H1 (cell line): Measurements from ENCODE around the gene PCNX1. TPM values are rescaled to one million over a fixed set of nuclear protein-coding genes. Genes with fewer than 3 reads are reported as not detected.

ENCODE experiments used
- CTCF ChIA-PET: fragments of 300-600 bp; sonication (Branson Sonifier 250); formaldehyde crosslinking; loops from one replicate; lab custom pipeline; 2021; ENCODE audit not compliant: partially characterized antibody; lab: Charles Lee
- POLR2A ChIA-PET: fragments of 300-600 bp; sonication (Branson Sonifier 250); formaldehyde crosslinking; loops from one replicate; lab custom pipeline; 2021; ENCODE audit warnings: inconsistent platforms; ENCODE audit not compliant: partially characterized antibody; lab: Charles Lee
- DNase-seq, 2 experiments: peaks; one replicate each; pipeline versions ENCODE4 v3.0.0 to v3.0.0-alpha.2; 2010 to 2022; ENCODE audit warnings: low spot score in 2 of 2, low read depth in 1 of 2, mixed read lengths in 1 of 2
- FAIRE-seq: peaks from 2 replicates; lab custom pipeline; 2011; peaks lifted over from hg19 to GRCh38; lab: Jason Lieb, UNC
- H2AFZ ChIP-seq: 2 replicates; pipeline ENCODE4 v1.8.1; 2012; ENCODE audit warnings: low read length, inconsistent platforms
- H2AK5ac ChIP-seq: 2 replicates; pipeline ENCODE4 v1.6.1; 2013; ENCODE audit warnings: low read depth, low read length
- H2BK120ac ChIP-seq: replicated peaks from 2 replicates; pipeline ENCODE3; 2013; ENCODE audit warnings: low read depth, low read length, inconsistent platforms
- H2BK12ac ChIP-seq: 2 replicates; pipeline ENCODE4 v1.6.1; 2013; ENCODE audit warnings: low read depth, low read length
- H2BK15ac ChIP-seq: 2 replicates; pipeline ENCODE4 v1.6.1; 2013; ENCODE audit warnings: low read length
- H2BK20ac ChIP-seq: 2 replicates; pipeline ENCODE4 v1.6.1; 2013; ENCODE audit warnings: low read length
- H2BK5ac ChIP-seq: 2 replicates; pipeline ENCODE4 v1.6.1; 2013; ENCODE audit warnings: low read depth, low read length
- H3K14ac ChIP-seq: 2 replicates; pipeline ENCODE4 v1.6.1; 2013; ENCODE audit warnings: inconsistent platforms; ENCODE audit not compliant: insufficient read length
- H3K18ac ChIP-seq: 2 replicates; pipeline ENCODE4 v1.6.1; 2013; ENCODE audit warnings: low read length; ENCODE audit errors: extremely low read depth
- H3K23ac ChIP-seq: 2 replicates; pipeline ENCODE4 v1.6.1; 2013; ENCODE audit warnings: inconsistent platforms; ENCODE audit not compliant: insufficient read length
- H3K23me2 ChIP-seq: 2 replicates; pipeline ENCODE4 v1.6.1; 2013; ENCODE audit warnings: low read depth, low read length
- H3K27ac ChIP-seq: 2 replicates; pipeline ENCODE4 v1.6.1; 2011; ENCODE audit warnings: low read depth, low read length, inconsistent platforms
- H3K27me3 ChIP-seq, 4 experiments: replicated peaks in 1 of 4; 1 replicate in 1 of 4; 2 replicates in 3 of 4; pipeline versions ENCODE4 v1.6.1 to v1.8.1; 2011 to 2013; ENCODE audit warnings: low read length in 3 of 4, mild to moderate bottlenecking in 3 of 4, inconsistent platforms in 2 of 4, mixed read lengths in 2 of 4, moderate library complexity in 1 of 4; ENCODE audit not compliant: control insufficient read depth in 3 of 4, insufficient read depth in 3 of 4; ENCODE audit errors: extremely low read depth in 1 of 4
- H3K36me3 ChIP-seq, 4 experiments: 2 replicates each; pipeline versions ENCODE4 v1.6.1 to v1.8.1; 2011 to 2013; ENCODE audit warnings: mild to moderate bottlenecking in 4 of 4, low read length in 3 of 4, moderate library complexity in 2 of 4, control low read depth in 1 of 4, inconsistent platforms in 1 of 4; ENCODE audit not compliant: insufficient read depth in 4 of 4, control insufficient read depth in 2 of 4
- H3K4ac ChIP-seq: replicated peaks from 2 replicates; pipeline ENCODE3; 2013; ENCODE audit warnings: low read length, low read depth, mixed read lengths, inconsistent platforms; ENCODE audit not compliant: insufficient read length
- H3K4me1 ChIP-seq, 4 experiments: replicated peaks in 1 of 4; 1 replicate in 1 of 4; 2 replicates in 3 of 4; pipeline versions ENCODE4 v1.6.1 to v1.8.1; 2011 to 2013; ENCODE audit warnings: low read length in 3 of 4, inconsistent platforms in 2 of 4, mixed read lengths in 1 of 4; ENCODE audit not compliant: insufficient read depth in 4 of 4, control insufficient read depth in 3 of 4
- H3K4me2 ChIP-seq, 2 experiments: 2 replicates each; pipeline versions ENCODE4 v1.6.1 to v1.8.1; 2011 to 2013; ENCODE audit warnings: low read depth in 2 of 2, low read length in 2 of 2, control low read depth in 1 of 2, inconsistent platforms in 1 of 2, mild to moderate bottlenecking in 1 of 2; ENCODE audit not compliant: insufficient read depth in 1 of 2
- H3K4me3 ChIP-seq, 4 experiments: fragments of 200-600, 300-600 bp in 1 of 4; sonication (generic), shearing (Covaris generic), sonication (Bioruptor Twin) in 1 of 4; 2 replicates each; pipeline versions ENCODE4 v1.5.1 to v1.8.1; 2011 to 2016; ENCODE audit warnings: low read length in 4 of 4, low read depth in 3 of 4, control low read depth in 2 of 4, inconsistent platforms in 2 of 4, mild to moderate bottlenecking in 2 of 4, mixed read lengths in 1 of 4, moderate library complexity in 1 of 4; ENCODE audit not compliant: insufficient read depth in 2 of 4; ENCODE audit errors: extremely low read depth in 1 of 4
- H3K56ac ChIP-seq: replicated peaks from 2 replicates; pipeline ENCODE3; 2013; ENCODE audit warnings: low read depth, mild to moderate bottlenecking, mixed read lengths, low read length, inconsistent platforms; ENCODE audit not compliant: insufficient read length
- H3K79me1 ChIP-seq: 2 replicates; pipeline ENCODE4 v1.6.1; 2013; ENCODE audit warnings: low read depth, low read length, control low read depth
- H3K79me2 ChIP-seq, 2 experiments: 2 replicates each; pipeline versions ENCODE4 v1.6.1 to v1.8.1; 2012 to 2013; ENCODE audit warnings: low read length in 2 of 2, mild to moderate bottlenecking in 2 of 2, inconsistent platforms in 1 of 2; ENCODE audit not compliant: insufficient read depth in 2 of 2, control insufficient read depth in 1 of 2
- H3K9ac ChIP-seq, 4 experiments: replicated peaks in 1 of 4; 1 replicate in 1 of 4; 2 replicates in 3 of 4; pipeline versions ENCODE4 v1.6.1 to v1.8.1; 2011 to 2013; ENCODE audit warnings: low read depth in 3 of 4, low read length in 3 of 4, control low read depth in 2 of 4, mild to moderate bottlenecking in 2 of 4, moderate library complexity in 2 of 4, inconsistent platforms in 1 of 4; ENCODE audit errors: extremely low read depth in 1 of 4
- H3K9me3 ChIP-seq, 2 experiments: 2 replicates each; pipeline versions ENCODE4 v1.6.1 to v1.8.1; 2012 to 2013; ENCODE audit warnings: mild to moderate bottlenecking in 2 of 2, moderate library complexity in 2 of 2, control low read depth in 1 of 2, inconsistent platforms in 1 of 2, low read depth in 1 of 2, low read length in 1 of 2, mixed read lengths in 1 of 2; ENCODE audit not compliant: insufficient read depth in 2 of 2
- H4K20me1 ChIP-seq, 2 experiments: replicated peaks in 1 of 2; 2 replicates each; pipeline versions ENCODE3 to v1.8.1; 2011 to 2013; ENCODE audit warnings: inconsistent platforms in 2 of 2, low read length in 2 of 2, mild to moderate bottlenecking in 1 of 2; ENCODE audit not compliant: insufficient read depth in 2 of 2, control insufficient read depth in 1 of 2
- H4K5ac ChIP-seq: 2 replicates; pipeline ENCODE4 v1.6.1; 2013; ENCODE audit warnings: low read length, low read depth, mixed read lengths, inconsistent platforms; ENCODE audit not compliant: insufficient read length
- H4K8ac ChIP-seq: 2 replicates; pipeline ENCODE4 v1.8.0; 2013; ENCODE audit warnings: mild to moderate bottlenecking, moderate library complexity, low read length, inconsistent platforms; ENCODE audit not compliant: insufficient read depth; ENCODE audit errors: extremely low read depth
- H4K91ac ChIP-seq: replicated peaks from 2 replicates; pipeline ENCODE3; 2013; ENCODE audit warnings: low read length, mixed read lengths, inconsistent platforms; ENCODE audit not compliant: insufficient read length
- TEAD4 ChIP-seq: IDR thresholded peaks from 2 replicates; pipeline ENCODE4 v1.6.1; 2012; ENCODE audit warnings: low read depth, low read length, inconsistent platforms, mixed read lengths
- WGBS, 2 experiments: shearing (Covaris generic) in 1 of 2; methylation state at CpG; one replicate each; pipeline versions ENCODE4 v1.1.6 to v1.1.7; 2013 to 2015; ENCODE audit warnings: low lambda C conversion rate in 2 of 2, mixed read lengths in 2 of 2, inconsistent platforms in 1 of 2, low coverage in 1 of 2, missing lambda C conversion rate in 1 of 2; ENCODE audit not compliant: insufficient replicate concordance in 2 of 2, insufficient coverage in 1 of 2, insufficient read length in 1 of 2; ENCODE audit errors: extremely low coverage in 1 of 2, missing lambda C conversion rate in 1 of 2; 5-methylcytosine and 5-hydroxymethylcytosine counted together
- polyA plus RNA-seq, 7 experiments: library from polyadenylated mRNA; depleted of rRNA in 3 of 7; stranded (reverse) in 5 of 7; unstranded in 2 of 7; fragments of >200 nt in 5 of 7; fragments of 200-250 nt in 2 of 7; gene quantifications; 1 replicate in 5 of 7; 2 replicates in 1 of 7; 4 replicates in 1 of 7; pipeline versions ENCODE4 v1.2.1 to v1.2.3, GENCODE V29; 2011 to 2013; ENCODE audit warnings: missing spikeins in 2 of 7, mixed read lengths in 2 of 7
- total RNA-seq: library from RNA; stranded (reverse); fragmentation: NEBNext Ultra II Directional; extraction: Animal tissue kit (Norgen Biotek cat#: 25700); gene quantifications from 2 replicates; pipeline ENCODE4 v1.2.1, GENCODE V29; 2021

Gene PCNX1
- total and polyA plus RNA-seq, 2 of the 8 experiments (the other 6 are each of a cell fraction or from before 2014, with no cell fraction given), result 37.7 to 53.2 TPM

GRCh38 chr14:71119832-71120231 is 212.6 kb downstream of the PCNX1 start:
- no peak for TF ChIP-seq TEAD4
- TF ChIP-seq, all 59 proteins: peak for 0
- Histone ChIP-seq H3K4me1 (peaks cover 0 to 6% (median 2%) of the 10 kb centered on the region in 4 experiments; a peak in 3 of 7 replicates), H4K5ac (no peak overlapping the region), H3K79me1 (no peaks in the 10 kb centered on the region), H2AFZ (no peak overlapping the region), H3K27ac (no peak overlapping the region), H2BK15ac (no peak overlapping the region), H3K4ac (no peak overlapping the region), H2BK120ac (no peak overlapping the region), H3K4me3 (no peak overlapping the region), H2AK5ac (no peak overlapping the region), H3K56ac (no peak overlapping the region), H3K27me3 (no peaks in the 10 kb centered on the region), H3K36me3 (no peaks in the 10 kb centered on the region), H3K9ac (no peak overlapping the region), H4K20me1 (no peaks in the 10 kb centered on the region), H3K79me2 (no peaks in the 10 kb centered on the region), H3K14ac (no peak overlapping the region), H2BK20ac (no peak overlapping the region), H3K9me3 (peaks cover 17% of the 10 kb centered on the region in 2 experiments; a peak in 3 of 4 replicates), H2BK12ac (no peak overlapping the region), H2BK5ac (no peak overlapping the region), H3K4me2 (no peak overlapping the region), H4K91ac (no peak overlapping the region), H3K23me2 (no peaks in the 10 kb centered on the region), H3K18ac (no peak overlapping the region), H3K23ac (no peak overlapping the region), H4K8ac (no peak overlapping the region)
- WGBS, 2 experiments, result 88% methylated on average over 1 of the region's 1 CpG; no CpG with 5 or more reads in 1 of the 2 experiments
- no peak for FAIRE-seq
- DNase-seq, result no peak
- ChIA-PET CTCF (interaction anchor here (0.6 to 1.3 kb wide), 2 partner anchors 16 to 246 kb away, joined by 4 read pairs; no protein-coding TSS in a partner anchor), POLR2A (no interaction called here)
